Stimulated activated naive CD8-positive, alpha-beta T cell treated with anti-CD3 and anti-CD28 coated beads, Interleukin-15, Interleukin-2, amounts not matched to agents 100 U/mL and 50 U/mL, for 24 hours (primary cell): ENCODE measurements around the gene TMEM184B.

Experiments
- ATAC-seq: fragments of 150-1000 bp; cut with Tn5 transposase; one replicate; pipeline ENCODE4 v1.10.0; 2021
- DNase-seq: peaks from one replicate; pipeline ENCODE4 v3.0.0; 2021

Gene TMEM184B

GRCh38 chr22:38276166-38276565 is 3.4 kb upstream of the TMEM184B start:
- no peak for DNase-seq
- no peak for ATAC-seq

DNA sequence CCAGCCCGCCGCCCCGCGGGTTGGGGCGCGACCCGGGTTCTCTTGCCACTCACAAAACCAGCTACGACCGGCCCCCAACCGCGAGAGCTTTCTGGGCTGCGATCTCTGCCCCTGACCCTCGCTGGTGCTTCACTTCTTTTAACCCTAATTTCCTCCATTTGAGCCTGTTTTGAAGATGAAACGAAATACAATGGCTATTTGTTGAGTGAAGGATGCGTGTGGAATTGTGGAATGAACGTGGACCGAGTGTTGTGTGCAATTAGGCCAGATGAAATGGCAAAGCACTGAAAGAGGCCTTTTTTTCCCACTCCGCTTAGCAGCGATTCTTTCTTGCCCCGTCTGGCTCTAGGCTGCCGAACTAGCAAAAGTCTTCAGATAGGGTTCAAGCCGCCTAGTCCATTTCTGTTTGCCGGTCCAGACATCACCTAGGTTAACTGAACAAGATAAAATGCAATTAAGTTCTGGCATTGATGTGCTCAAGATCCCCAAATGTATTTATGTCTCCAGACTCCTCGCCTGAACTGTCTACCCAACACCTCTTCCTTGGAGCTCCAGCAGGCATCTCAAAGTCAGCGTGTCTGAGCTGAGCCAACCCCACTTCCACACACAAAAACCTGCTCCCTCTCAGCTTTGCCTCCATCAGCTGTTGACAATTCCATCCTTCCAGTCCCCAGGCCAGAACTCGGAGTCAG is 471 bp upstream of the TMEM184B start:
- DNase-seq (no peak), ATAC-seq (no peak)

GRCh38 chr22:38271927-38272372 is 860 bp downstream of the TMEM184B start:
- ATAC-seq (no peak), DNase-seq (no peak)

DNA sequence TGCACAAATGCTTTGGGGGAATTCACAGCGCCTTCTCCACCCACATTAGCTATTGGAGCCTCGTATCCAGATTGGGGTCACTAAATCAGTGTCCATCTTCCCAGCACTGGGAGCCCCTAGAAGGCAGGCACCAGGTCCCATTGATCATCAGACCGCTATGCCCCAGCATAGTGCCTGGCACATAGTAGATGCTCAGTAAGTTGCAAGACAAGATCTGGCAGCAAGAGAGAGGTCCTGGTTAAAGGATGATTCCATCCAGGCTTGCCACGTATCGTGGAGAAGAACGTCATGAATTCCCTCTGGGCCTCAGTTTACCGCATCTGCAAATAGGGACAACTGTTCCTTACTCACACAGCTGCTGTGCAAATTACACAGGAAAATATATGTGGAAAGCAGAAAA is 1.7 kb downstream of the TMEM184B start:
- DNase-seq (no peak), ATAC-seq (no peak)

GRCh38 chr22:38270091-38270992 is 2.5 kb downstream of the TMEM184B start:
- ATAC-seq (no peak), DNase-seq (no peak)

- ATAC-seq (no peak), DNase-seq (no peak)
Measured at GRCh38 chr22:38269466-38269865, 3.3 kb downstream of the TMEM184B start.

DNA sequence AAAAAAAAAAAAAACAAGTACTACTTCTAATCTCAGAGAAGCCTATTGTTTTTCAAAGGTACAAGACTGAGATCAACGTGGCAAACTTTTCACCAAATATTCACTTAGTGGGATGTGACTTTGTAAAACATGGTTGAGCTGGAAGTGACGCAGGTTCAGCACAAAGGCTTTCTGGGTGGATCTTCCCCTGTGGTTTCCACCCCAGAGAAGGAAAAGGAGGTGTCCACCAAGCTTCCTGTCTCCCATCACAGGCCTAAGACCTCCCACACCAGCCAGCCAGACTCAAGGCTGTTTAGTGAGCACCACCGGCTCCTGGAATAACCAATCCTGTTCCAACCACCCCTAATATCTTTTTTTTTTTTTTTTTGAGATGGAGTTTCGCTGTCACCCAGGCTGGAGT is 5.7 kb downstream of the TMEM184B start:
- DNase-seq (peak; percentile 39), ATAC-seq (peak; percentile 45)

DNA sequence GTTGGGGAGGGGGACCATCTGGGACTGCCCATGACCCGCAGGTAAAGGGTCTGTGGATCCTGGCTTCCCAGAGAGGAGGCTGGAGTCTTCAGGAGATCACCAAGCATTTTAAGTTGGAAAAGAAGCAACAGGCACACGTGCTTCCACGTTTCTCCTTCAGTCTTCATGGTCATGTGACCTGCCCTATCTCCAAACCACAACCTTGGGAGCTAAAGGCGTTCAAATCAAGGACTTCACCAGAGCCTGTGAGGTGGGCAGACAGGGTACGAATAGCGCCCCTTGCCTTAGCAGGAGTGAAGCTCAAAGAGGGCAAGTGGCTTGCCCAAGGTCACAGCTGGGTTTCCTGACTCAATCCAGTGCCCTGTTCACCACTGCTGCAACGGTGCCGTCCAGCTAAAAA is 6.7 kb downstream of the TMEM184B start:
- DNase-seq (no peak), ATAC-seq (no peak)

GRCh38 chr22:38264322-38264843 is 8.4 kb downstream of the TMEM184B start:
- no peak for DNase-seq
- no peak for ATAC-seq

DNA sequence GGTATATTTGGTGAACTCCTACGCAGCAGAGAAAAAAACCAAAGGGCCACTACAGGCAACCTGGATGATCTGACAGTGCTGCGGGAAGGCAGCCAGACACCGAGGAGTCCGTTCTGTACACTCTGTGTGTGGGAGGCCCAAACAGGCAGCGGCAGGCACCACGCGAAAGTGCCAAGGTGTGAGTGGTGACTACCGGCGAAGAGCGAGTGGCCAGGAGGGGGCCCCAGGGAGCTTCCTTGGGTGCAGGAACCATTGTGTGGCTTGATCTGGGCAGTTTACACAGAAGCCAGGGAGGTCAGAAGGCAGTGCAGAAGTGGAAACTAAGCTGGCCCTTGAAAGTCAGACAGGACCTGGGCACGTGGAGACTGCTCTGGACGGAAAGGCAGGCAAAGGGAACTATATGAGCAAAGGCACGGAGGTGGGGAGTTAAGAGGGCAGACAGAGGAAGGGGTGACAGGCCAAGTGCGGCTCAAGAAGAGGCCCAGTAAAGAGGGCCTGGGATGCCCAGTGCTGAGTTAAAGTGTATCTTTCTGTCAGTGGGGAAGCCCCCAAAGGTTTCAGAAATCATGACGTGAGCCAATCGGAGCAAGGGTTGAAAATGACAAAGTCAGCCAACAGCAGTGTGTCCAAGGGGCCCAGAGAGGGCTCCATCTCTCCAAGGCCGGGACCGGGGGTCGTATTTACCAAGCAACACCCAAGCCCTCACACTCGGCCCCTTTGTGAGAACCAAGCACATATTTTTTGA is 10.6 kb downstream of the TMEM184B start:
- DNase-seq (peak; percentile 61), ATAC-seq (peak; percentile 64)

- DNase-seq (no peak), ATAC-seq (no peak)
Measured at GRCh38 chr22:38260761-38261681, 11.8 kb downstream of the TMEM184B start.

- ATAC-seq (no peak), DNase-seq (no peak)
Measured at GRCh38 chr22:38259370-38259769, 13.4 kb downstream of the TMEM184B start.

GRCh38 chr22:38258895-38259294 is 13.9 kb downstream of the TMEM184B start:
- ATAC-seq (no peak), DNase-seq (no peak)

DNA sequence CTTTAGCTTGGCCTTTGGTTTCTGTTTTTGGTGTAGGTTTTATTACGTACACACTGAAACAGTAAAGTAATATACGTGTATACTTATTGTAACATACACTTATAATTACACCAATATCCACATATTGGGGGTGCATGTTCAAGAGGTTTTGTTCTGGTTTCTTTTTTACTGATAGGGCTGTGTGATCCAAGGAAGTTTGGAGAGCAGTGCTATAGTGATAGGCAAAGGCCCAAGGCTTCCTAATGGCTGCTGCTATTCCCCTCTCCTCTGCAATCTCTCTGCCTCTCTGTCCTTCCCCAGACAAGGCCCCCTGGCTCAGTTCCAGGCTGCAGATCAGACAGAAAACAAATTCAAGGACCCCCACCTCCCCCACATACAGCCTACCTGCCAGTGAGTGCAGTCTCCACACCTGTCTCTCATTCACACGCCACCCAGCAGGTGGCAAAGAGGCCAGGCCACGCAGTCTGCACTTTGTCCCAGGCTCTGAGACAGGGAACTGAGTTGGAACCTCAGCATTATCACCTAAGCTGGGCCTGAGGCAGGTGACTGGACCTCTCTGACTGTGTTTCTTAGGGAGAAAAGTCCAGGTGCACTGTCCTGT is 15.1 kb downstream of the TMEM184B start:
- ATAC-seq: no peak

GRCh38 chr22:38257181-38257580 is 15.6 kb downstream of the TMEM184B start:
- DNase-seq (no peak), ATAC-seq (no peak)

More for the DNA sequence above, 15.1 kb downstream of the TMEM184B start:
- DNase-seq: no peak

GRCh38 chr22:38255697-38256096 is 17.1 kb downstream of the TMEM184B start:
- ATAC-seq (no peak), DNase-seq (no peak)

DNA sequence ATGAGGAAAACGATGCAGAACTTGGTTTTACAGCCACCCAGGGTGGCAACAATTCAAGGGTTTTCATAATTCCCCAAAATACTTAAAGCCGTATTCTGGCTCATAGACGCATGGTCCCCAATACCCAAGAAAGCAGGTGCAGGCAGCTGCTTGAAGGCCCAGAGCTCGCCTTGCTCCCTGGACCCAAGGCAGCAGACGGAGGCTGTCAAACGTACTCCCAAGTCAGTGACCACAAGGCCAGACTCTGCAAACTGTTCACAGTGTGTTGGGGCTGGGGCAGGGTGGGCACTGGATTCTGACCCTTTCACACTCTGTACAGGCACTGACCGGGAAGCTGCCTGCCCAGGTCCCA is 21.5 kb downstream of the TMEM184B start:
- no peak for DNase-seq
- ATAC-seq: no peak

GRCh38 chr22:38250643-38251340 is 22.0 kb downstream of the TMEM184B start:
- DNase-seq (no peak), ATAC-seq (no peak)

- DNase-seq: no peak
- no peak for ATAC-seq
Measured at GRCh38 chr22:38249803-38250642, 22.8 kb downstream of the TMEM184B start.
